HepG2 (cell line): ENCODE measurements around the gene ECM1. TPM values are rescaled to one million over a fixed set of nuclear protein-coding genes. Genes with fewer than 3 reads are reported as not detected.

Source experiments
- ATAC-seq: fragments of 200-7000 bp; cut with Tn5 transposase; 3 replicates; pipeline ENCODE4 v1.9.1; 2020; ENCODE audit warnings: mild to moderate bottlenecking, moderate library complexity
- BruUV-seq: library from RNA; stranded (reverse); fragments of 400-500 nt; replicated peaks from 2 replicates; lab custom pipeline; 2021; lab: Mats Ljungman, UMichigan
- CTCF ChIA-PET: fragments of 300-600 bp; formaldehyde crosslinking; extraction: SDS; loops from one replicate; lab custom pipeline; 2021; ENCODE audit warnings: low total read pairs, inconsistent platforms, low intra/inter-chr PET ratio; lab: Yijun Ruan, JAX
- POLR2A ChIA-PET: fragments of 350-600 bp; sonication (Branson Sonifier 250); formaldehyde crosslinking; loops from one replicate; lab custom pipeline; 2020; ENCODE audit warnings: antibody characterized with exemption, inconsistent platforms; lab: Yijun Ruan, JAX
- DNase-seq: peaks from one replicate; pipeline ENCODE4 v3.0.0-alpha.2; 2015; ENCODE audit warnings: low spot score
- FAIRE-seq: peaks from 3 replicates; lab custom pipeline; 2011; peaks lifted over from hg19 to GRCh38; lab: Jason Lieb, UNC
- H2AFZ ChIP-seq: one replicate; pipeline ENCODE4 v1.6.1; 2011; ENCODE audit warnings: low read length, inconsistent platforms
- H3K27ac ChIP-seq: fragments of 300-600 bp; 3 replicates; pipeline ENCODE4 v1.8.0; 2011; ENCODE audit warnings: mixed run types, mild to moderate bottlenecking, mixed read lengths, low read length, inconsistent platforms; ENCODE audit not compliant: insufficient read depth; ENCODE audit errors: extremely low read length
- H3K27me3 ChIP-seq, 2 experiments: fragments of 200-600 bp in 1 of 2; 2 replicates in 1 of 2; 3 replicates in 1 of 2; pipeline versions ENCODE4 v1.6.0 to v1.8.0; 2011; ENCODE audit warnings: low read length in 2 of 2, mild to moderate bottlenecking in 2 of 2, moderate library complexity in 2 of 2, inconsistent platforms in 1 of 2; ENCODE audit not compliant: insufficient read depth in 2 of 2, control insufficient read depth in 1 of 2
- H3K36me3 ChIP-seq, 2 experiments: fragments of 200-600 bp in 1 of 2; replicated peaks in 1 of 2; 2 replicates in 1 of 2; 3 replicates in 1 of 2; pipeline versions ENCODE4 v1.5.1 to v1.8.0; 2011; ENCODE audit warnings: low read length in 2 of 2, inconsistent platforms in 1 of 2; ENCODE audit not compliant: insufficient read depth in 2 of 2, control insufficient read depth in 1 of 2
- H3K4me1 ChIP-seq: 2 replicates; pipeline ENCODE4 v1.5.1; 2012; ENCODE audit warnings: low read length, inconsistent platforms; ENCODE audit not compliant: insufficient read depth
- H3K4me2 ChIP-seq: 2 replicates; pipeline ENCODE4 v1.6.0; 2011; ENCODE audit warnings: low read depth, low read length, inconsistent platforms
- H3K4me3 ChIP-seq, 3 experiments: fragments of 200-600 bp in 1 of 3; sonication (generic), shearing (Covaris generic) in 1 of 3; replicated peaks in 1 of 3; 2 replicates each; pipeline ENCODE4 v1.5.1; 2011 to 2016; ENCODE audit warnings: low read length in 3 of 3, inconsistent platforms in 2 of 3, low read depth in 2 of 3, mild to moderate bottlenecking in 2 of 3, control low read depth in 1 of 3, mixed read lengths in 1 of 3; ENCODE audit not compliant: insufficient read depth in 1 of 3
- H3K79me2 ChIP-seq: one replicate; pipeline ENCODE4 v1.6.1; 2011; ENCODE audit warnings: low read length, inconsistent platforms; ENCODE audit not compliant: insufficient read depth
- H3K9ac ChIP-seq: 2 replicates; pipeline ENCODE4 v1.6.0; 2011; ENCODE audit warnings: mild to moderate bottlenecking, low read depth, low read length, inconsistent platforms; ENCODE audit not compliant: insufficient read depth
- H3K9me3 ChIP-seq: 2 replicates; pipeline ENCODE4 v1.5.1; 2012; ENCODE audit warnings: mild to moderate bottlenecking, low read length
- H4K20me1 ChIP-seq: 2 replicates; pipeline ENCODE4 v1.6.0; 2011; ENCODE audit warnings: inconsistent platforms, mild to moderate bottlenecking, low read length, moderate library complexity; ENCODE audit not compliant: insufficient read depth
- ISL2 ChIP-seq: sonication (generic); formaldehyde crosslinking; IDR thresholded peaks from 2 replicates; pipeline ENCODE4 v1.5.0; 2020; ENCODE audit warnings: missing genetic modification reagents
- SIN3A ChIP-seq: IDR thresholded peaks from 2 replicates; pipeline ENCODE4 v1.6.1; 2011; ENCODE audit warnings: low read depth, mild to moderate bottlenecking, control low read depth, low read length, borderline replicate concordance
- ZNF878 ChIP-seq: sonication (generic); formaldehyde crosslinking; IDR thresholded peaks from 2 replicates; pipeline ENCODE4 v1.8.1; 2023; ENCODE audit warnings: mild to moderate bottlenecking, missing genetic modification reagents, moderate library complexity
- ZSCAN20 ChIP-seq: sonication (generic); formaldehyde crosslinking; IDR thresholded peaks from 2 replicates; pipeline ENCODE4 v1.4.0; 2020; ENCODE audit warnings: missing genetic modification reagents, mild to moderate bottlenecking, borderline replicate concordance
- ZZZ3 ChIP-seq: sonication (generic); formaldehyde crosslinking; IDR thresholded peaks from 2 replicates; pipeline ENCODE4 v1.4.0; 2020; ENCODE audit warnings: missing genetic modification reagents, mild to moderate bottlenecking, borderline replicate concordance
- WGBS: methylation state at CpG from one replicate; pipeline ENCODE4 v1.1.6; 2017; ENCODE audit warnings: low lambda C conversion rate; 5-methylcytosine and 5-hydroxymethylcytosine counted together
- in situ Hi-C: cut with HindIII; loops from 2 replicates; pipeline ENCODE4 v1.10.0; 2017; ENCODE audit warnings: low pct_unique_long_range_greater_than_20kb; ENCODE audit not compliant: extremely low pct_ligation_motif_present
- intact Hi-C: fragments of 100-400 bp; cut with micrococcal nuclease; formaldehyde crosslinking; loops from one replicate; pipeline ENCODE4 v1.10.0; 2022; ENCODE audit not compliant: unreplicated experiment
- polyA plus RNA-seq, 8 experiments: library from polyadenylated mRNA; depleted of rRNA in 3 of 8; stranded (reverse) in 7 of 8; unstranded in 1 of 8; fragments of >200 nt; fragmentation: Illumina TruSeq in 4 of 8; extraction: Trizol in 4 of 8; gene quantifications; 2 replicates each; pipeline versions ENCODE4 v1.2.1 to v1.2.3, GENCODE V29; 2011 to 2016; ENCODE audit warnings: low read depth in 4 of 8, missing spikeins in 1 of 8, mixed read lengths in 1 of 8; ENCODE audit not compliant: insufficient read depth in 1 of 8
- total RNA-seq, 5 experiments: library from RNA; depleted of rRNA; stranded (reverse); fragments of >200 nt; fragmentation: Illumina TruSeq; extraction: Trizol; gene quantifications; 2 replicates each; pipeline ENCODE4 v1.2.3, GENCODE V29; 2016; ENCODE audit warnings: low read depth in 1 of 5
- TF ChIP-seq, protein P1 (sequence below): sonication (generic); formaldehyde crosslinking; IDR thresholded peaks from 2 replicates; pipeline ENCODE4 v1.4.0; 2020; ENCODE audit warnings: mild to moderate bottlenecking, missing genetic modification reagents

ECM1 gene
- total and polyA plus RNA-seq, 2 of the 13 experiments (the other 11 are each of a cell fraction or from before 2014, with no cell fraction given): 0.42 to 1.0 TPM

DNA sequence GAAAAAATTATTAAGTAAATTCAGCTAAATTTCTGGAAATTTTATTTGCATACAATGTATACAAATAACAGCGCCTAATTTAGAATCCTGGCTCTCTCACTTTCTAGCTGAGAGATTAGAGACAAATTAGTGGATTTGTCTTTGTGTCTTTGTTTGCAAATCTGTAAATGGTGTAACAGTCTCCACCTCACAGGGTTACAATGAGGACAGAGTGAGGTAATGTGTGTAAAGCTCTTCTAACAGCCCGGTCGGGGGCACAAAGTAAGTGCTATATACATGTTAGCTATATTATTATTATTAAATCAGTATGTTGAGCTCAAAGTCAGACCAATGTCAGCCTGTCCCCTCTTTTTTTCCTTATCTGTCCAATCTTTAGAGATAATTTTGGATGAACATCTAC lies 36.3 kb downstream of the ECM1 start:
- Histone ChIP-seq H3K27ac (no peak overlapping the region), H3K4me3 (no peak overlapping the region; a peak in 2 of 6 replicates), H3K4me2 (peak overlapping the region; percentile 71; the same call in 1 of the 2 replicates), H3K4me1 (peaks cover 34% of the 10 kb centered on the region), H3K9me3 (no peaks in the 10 kb centered on the region), H2AFZ (no peak overlapping the region), H3K36me3 (no peaks in the 10 kb centered on the region), H3K9ac (no peak overlapping the region), H3K79me2 (no peaks in the 10 kb centered on the region), H4K20me1 (no peaks in the 10 kb centered on the region), H3K27me3 (no peaks in the 10 kb centered on the region; a peak in 1 of 5 replicates)
- DNase-seq: no peak
- FAIRE-seq: no peak
- TF ChIP-seq ZNF878 (CRISPR knock-in tag) (no peak), SIN3A (no peak), ISL2 (CRISPR knock-in tag) (no peak), ZZZ3 (no peak), ZSCAN20 (no peak)
- TF ChIP-seq, protein P1, sequence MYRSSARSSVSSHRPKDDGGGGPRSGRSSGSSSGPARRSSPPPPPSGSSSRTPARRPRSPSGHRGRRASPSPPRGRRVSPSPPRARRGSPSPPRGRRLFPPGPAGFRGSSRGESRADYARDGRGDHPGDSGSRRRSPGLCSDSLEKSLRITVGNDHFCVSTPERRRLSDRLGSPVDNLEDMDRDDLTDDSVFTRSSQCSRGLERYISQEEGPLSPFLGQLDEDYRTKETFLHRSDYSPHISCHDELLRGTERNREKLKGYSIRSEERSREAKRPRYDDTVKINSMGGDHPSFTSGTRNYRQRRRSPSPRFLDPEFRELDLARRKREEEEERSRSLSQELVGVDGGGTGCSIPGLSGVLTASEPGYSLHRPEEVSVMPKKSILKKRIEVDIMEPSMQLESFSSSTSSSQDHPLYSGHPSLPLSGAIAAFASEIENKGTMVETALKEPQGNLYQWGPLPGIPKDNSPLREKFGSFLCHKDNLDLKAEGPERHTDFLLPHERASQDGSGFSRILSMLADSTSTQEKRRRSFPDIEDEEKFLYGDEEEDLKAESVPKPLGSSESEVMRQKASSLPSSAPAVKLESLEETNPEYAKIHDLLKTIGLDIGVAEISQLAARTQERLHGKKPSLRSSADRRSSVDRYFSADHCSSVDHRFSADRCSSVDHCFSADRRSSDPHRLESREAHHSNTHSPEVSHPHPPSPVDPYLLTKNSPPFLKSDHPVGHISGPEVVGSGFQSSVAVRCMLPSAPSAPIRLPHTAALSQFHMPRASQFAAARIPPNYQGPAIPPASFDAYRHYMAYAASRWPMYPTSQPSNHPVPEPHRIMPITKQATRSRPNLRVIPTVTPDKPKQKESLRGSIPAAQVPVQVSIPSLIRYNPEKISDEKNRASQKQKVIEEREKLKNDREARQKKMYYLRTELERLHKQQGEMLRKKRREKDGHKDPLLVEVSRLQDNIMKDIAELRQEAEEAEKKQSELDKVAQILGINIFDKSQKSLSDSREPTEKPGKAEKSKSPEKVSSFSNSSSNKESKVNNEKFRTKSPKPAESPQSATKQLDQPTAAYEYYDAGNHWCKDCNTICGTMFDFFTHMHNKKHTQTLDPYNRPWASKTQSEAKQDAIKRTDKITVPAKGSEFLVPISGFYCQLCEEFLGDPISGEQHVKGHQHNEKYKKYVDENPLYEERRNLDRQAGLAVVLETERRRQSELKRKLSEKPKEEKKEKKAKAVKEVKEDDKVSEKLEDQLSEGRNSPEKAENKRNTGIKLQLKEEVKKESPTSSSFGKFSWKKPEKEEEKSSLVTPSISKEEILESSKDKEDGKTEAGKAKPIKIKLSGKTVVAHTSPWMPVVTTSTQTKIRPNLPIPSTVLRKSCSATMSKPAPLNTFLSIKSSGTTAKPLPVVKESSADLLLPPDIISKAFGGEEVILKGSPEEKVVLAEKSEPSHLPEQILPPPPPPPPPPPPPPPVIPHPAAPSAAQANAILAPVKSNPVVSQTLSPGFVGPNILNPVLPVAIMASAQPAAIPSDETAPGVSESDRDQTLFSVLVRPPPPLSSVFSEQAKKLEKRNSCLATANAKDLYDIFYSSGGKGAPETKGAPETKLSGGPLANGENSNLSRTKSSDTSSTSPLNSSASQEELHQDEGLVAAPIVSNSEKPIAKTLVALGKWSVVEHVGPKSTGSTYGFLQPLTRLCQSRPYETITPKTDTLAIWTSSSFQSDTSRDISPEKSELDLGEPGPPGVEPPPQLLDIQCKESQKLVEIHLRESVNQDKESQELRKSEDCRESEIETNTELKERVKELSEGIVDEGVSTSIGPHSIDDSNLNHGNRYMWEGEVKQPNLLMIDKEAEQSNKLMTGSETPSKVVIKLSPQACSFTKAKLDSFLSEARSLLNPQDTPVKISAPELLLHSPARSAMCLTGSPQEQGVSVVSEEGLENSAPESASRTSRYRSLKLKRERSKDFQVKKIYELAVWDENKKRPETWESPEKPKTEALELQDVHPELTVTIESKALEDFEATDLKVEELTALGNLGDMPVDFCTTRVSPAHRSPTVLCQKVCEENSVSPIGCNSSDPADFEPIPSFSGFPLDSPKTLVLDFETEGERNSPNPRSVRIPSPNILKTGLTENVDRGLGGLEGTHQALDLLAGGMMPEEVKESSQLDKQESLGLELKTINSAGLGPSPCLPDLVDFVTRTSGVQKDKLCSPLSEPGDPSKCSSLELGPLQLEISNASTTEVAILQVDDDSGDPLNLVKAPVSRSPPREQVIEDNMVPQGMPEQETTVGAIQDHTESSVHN (CRISPR knock-in tag): no peak
- intact Hi-C loops (no loop called here), in situ Hi-C loops (no loop called here)
- CTCF ChIA-PET: no interaction called here
- no peak for ATAC-seq
- WGBS: 5% methylated on average over 3 of the region's 3 CpGs
- BruUV-seq: no TSS peak
- POLR2A ChIA-PET: interaction anchor here (1.0 to 1.6 kb wide), 4 partner anchors 11 to 35 kb away, joined by 4 to 12 read pairs (median 4); partner anchors contain the start of genes FALEC and MCL1
